Measurements from ENCODE around the gene ZBTB40. TPM values are rescaled to one million over a fixed set of nuclear protein-coding genes. Genes with fewer than 3 reads are reported as not detected.

Gene ZBTB40
- polyA plus RNA-seq, 2 donors = 3.7 to 5.3 TPM

DNA sequence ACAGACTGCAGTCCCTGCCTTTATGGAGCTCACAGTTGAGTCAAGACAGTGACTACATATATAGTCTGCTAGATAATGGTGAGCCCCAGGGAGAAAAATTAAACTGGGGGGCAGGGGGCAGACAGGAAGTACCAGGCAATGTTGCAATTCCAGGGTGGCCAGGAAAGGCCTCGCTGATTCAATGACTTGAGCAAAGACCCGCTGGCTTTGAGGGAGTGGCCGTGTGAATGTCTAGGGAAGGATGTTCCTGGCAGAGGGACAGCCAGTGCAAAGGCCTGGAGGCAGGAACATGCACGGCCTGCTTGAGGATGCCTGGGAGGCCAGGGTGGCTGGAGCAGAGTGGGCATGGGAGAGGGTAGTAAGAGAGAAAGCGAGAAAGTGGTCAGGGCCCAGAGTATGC lies 88.7 kb downstream of the ZBTB40 start:
- H3K4me1 ChIP-seq (ENCODE audit: control insufficient read depth in 2 of 2, insufficient read depth in 2 of 2, low read length in 1 of 2) = no peaks in the 10 kb centered on the region
- H3K36me3 ChIP-seq (ENCODE audit: control insufficient read depth in 2 of 2, insufficient read depth in 2 of 2, low read length in 1 of 2) = peaks cover 0 to 5% of the 10 kb centered on the region in 2 donors
- WGBS, 2 donors = 48 to 64% methylated on average over 5 of the region's 5 CpGs
- H3K4me3 ChIP-seq (ENCODE audit: low read depth in 1 of 2, low read length in 2 of 2) = no peak overlapping the region
- H3K9me3 ChIP-seq (ENCODE audit: control insufficient read depth in 2 of 2, insufficient read depth in 1 of 2, low read depth in 1 of 2, low read length in 1 of 2) = no peaks in the 10 kb centered on the region
- no peaks in the 10 kb centered on the region for H3K27me3 ChIP-seq (ENCODE audit: control insufficient read depth in 1 of 2, insufficient read depth in 2 of 2, low read length in 2 of 2)
- no peak overlapping the region for H3K27ac ChIP-seq (ENCODE audit: low read depth in 2 of 2, low read length in 1 of 2)

DNA sequence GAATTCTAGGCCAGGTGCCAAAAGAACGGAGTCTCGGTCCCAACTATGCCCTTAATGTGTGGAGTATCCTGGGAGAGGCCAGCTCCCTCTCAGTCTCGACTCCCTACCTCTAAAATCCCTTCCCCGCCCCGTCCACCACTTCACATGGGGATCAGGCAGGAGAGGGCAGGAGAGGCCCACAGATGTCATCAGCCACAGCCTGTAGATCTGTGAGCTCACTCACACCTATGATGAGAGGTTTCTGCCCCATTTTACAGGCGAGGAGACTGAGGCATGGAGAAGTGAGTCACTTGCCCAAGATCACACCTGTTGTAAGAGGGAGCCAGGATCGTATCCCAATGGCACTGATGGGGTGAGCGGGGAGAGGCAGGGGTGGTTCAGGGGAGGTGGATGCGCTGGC lies 91.2 kb downstream of the ZBTB40 start:
- H3K4me1 ChIP-seq (ENCODE audit: control insufficient read depth in 2 of 2, insufficient read depth in 2 of 2, low read length in 1 of 2) = no peaks in the 10 kb centered on the region
- H3K4me3 ChIP-seq (ENCODE audit: low read depth in 1 of 2, low read length in 2 of 2) = no peak overlapping the region
- WGBS, 2 donors = 75 to 77% methylated on average over 9 of the region's 9 CpGs

DNA sequence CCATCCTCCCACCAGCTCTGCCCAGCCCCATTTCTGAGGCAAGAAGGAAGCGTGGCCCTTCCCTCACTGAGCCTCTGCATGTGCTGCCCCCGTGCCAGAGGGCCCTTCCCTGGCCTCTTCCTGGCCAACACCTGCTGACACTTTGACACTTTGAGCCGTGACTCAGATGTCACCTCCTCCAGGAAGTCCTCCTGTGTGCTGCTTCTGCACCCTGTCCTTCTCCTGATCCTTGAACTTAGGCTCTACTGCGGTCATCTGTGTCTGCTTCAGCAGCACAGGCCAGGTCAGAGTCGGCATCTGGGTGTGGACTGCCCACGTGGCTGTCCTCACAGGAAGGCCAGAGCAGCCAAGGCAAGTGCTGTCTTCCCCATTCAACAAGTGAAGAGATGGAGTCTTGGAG lies 92.0 kb downstream of the ZBTB40 start:
- Histone ChIP-seq H3K4me3 (ENCODE audit: low read depth in 1 of 2, low read length in 2 of 2) (no peak overlapping the region), H3K27me3 (ENCODE audit: control insufficient read depth in 1 of 2, insufficient read depth in 2 of 2, low read length in 2 of 2) (no peaks in the 10 kb centered on the region), H3K9me3 (ENCODE audit: control insufficient read depth in 2 of 2, insufficient read depth in 1 of 2, low read depth in 1 of 2, low read length in 1 of 2) (peaks cover 0 to 2% of the 10 kb centered on the region in 2 donors), H3K27ac (ENCODE audit: low read depth in 2 of 2, low read length in 1 of 2) (no peak overlapping the region), H3K4me1 (ENCODE audit: control insufficient read depth in 2 of 2, insufficient read depth in 2 of 2, low read length in 1 of 2) (no peaks in the 10 kb centered on the region), H3K36me3 (ENCODE audit: control insufficient read depth in 2 of 2, insufficient read depth in 2 of 2, low read length in 1 of 2) (no peaks in the 10 kb centered on the region)
- 77 to 79% methylated on average over 6 of the region's 6 CpGs for WGBS, 2 donors

More for the DNA sequence above, 91.2 kb downstream of the ZBTB40 start:
- H3K27ac ChIP-seq (ENCODE audit: low read depth in 2 of 2, low read length in 1 of 2) = no peak overlapping the region
- H3K27me3 ChIP-seq (ENCODE audit: control insufficient read depth in 1 of 2, insufficient read depth in 2 of 2, low read length in 2 of 2) = no peaks in the 10 kb centered on the region
- H3K9me3 ChIP-seq (ENCODE audit: control insufficient read depth in 2 of 2, insufficient read depth in 1 of 2, low read depth in 1 of 2, low read length in 1 of 2) = peaks cover 0 to 2% of the 10 kb centered on the region in 2 donors
- H3K36me3 ChIP-seq (ENCODE audit: control insufficient read depth in 2 of 2, insufficient read depth in 2 of 2, low read length in 1 of 2) = no peaks in the 10 kb centered on the region

DNA sequence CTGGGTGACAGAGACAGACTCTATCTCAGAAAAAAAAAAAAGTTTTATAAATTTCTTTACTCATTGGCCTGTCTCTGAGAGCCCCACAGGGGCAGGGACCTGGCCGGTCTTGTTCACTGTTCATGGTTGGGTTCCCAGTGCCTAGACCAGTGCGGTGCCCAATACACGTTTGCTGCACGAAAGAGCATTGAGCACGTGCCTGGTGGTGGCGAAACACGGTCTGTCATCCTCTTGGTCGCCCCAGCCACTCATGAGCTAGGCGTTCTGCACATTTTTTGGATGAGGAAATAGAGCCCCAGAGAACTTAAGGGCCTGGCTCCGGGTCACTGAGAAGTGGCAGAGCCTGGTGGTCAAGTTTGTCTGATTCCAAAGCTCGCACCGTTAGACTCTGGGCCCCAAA lies 93.0 kb downstream of the ZBTB40 start:
- H3K27ac ChIP-seq (ENCODE audit: low read depth in 2 of 2, low read length in 1 of 2) = no peak overlapping the region
- no peak overlapping the region for H3K4me3 ChIP-seq (ENCODE audit: low read depth in 1 of 2, low read length in 2 of 2)
- H3K36me3 ChIP-seq (ENCODE audit: control insufficient read depth in 2 of 2, insufficient read depth in 2 of 2, low read length in 1 of 2) = no peaks in the 10 kb centered on the region
- no peaks in the 10 kb centered on the region for H3K27me3 ChIP-seq (ENCODE audit: control insufficient read depth in 1 of 2, insufficient read depth in 2 of 2, low read length in 2 of 2)
- H3K4me1 ChIP-seq (ENCODE audit: control insufficient read depth in 2 of 2, insufficient read depth in 2 of 2, low read length in 1 of 2) = no peaks in the 10 kb centered on the region
- 80 to 81% methylated on average over 12 of the region's 12 CpGs for WGBS, 2 donors
- H3K9me3 ChIP-seq (ENCODE audit: control insufficient read depth in 2 of 2, insufficient read depth in 1 of 2, low read depth in 1 of 2, low read length in 1 of 2) = peaks cover 0 to 2% of the 10 kb centered on the region in 2 donors

DNA sequence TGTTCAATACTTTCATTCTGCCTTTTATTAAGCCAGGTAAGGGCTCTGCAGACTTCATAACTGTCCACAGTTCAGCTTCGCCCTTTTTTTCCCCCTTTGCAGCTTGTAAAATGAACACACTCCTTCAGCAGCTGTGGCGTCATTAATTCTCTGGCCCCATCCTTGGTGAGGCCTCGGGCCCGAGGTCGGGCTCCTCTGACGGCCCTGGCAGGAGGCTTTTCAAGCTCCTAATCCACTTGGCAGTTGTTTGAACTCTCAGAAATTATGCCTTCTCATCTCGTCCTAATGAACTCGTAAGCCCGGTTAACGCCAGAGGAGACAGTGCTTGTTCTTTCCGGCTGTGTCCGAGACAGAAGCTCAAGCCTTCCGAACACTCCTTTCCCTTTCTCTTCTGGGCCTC lies 93.5 kb downstream of the ZBTB40 start:
- H3K36me3 ChIP-seq (ENCODE audit: control insufficient read depth in 2 of 2, insufficient read depth in 2 of 2, low read length in 1 of 2) = no peaks in the 10 kb centered on the region
- H3K4me3 ChIP-seq (ENCODE audit: low read depth in 1 of 2, low read length in 2 of 2) = no peak overlapping the region
- WGBS, 2 donors = 28 to 40% methylated on average over 13 of the region's 13 CpGs
- H3K27ac ChIP-seq (ENCODE audit: low read depth in 2 of 2, low read length in 1 of 2) = no peak overlapping the region
- no peaks in the 10 kb centered on the region for H3K27me3 ChIP-seq (ENCODE audit: control insufficient read depth in 1 of 2, insufficient read depth in 2 of 2, low read length in 2 of 2)
- no peaks in the 10 kb centered on the region for H3K4me1 ChIP-seq (ENCODE audit: control insufficient read depth in 2 of 2, insufficient read depth in 2 of 2, low read length in 1 of 2)
- peaks cover 0 to 2% of the 10 kb centered on the region in 2 donors for H3K9me3 ChIP-seq (ENCODE audit: control insufficient read depth in 2 of 2, insufficient read depth in 1 of 2, low read depth in 1 of 2, low read length in 1 of 2)

DNA sequence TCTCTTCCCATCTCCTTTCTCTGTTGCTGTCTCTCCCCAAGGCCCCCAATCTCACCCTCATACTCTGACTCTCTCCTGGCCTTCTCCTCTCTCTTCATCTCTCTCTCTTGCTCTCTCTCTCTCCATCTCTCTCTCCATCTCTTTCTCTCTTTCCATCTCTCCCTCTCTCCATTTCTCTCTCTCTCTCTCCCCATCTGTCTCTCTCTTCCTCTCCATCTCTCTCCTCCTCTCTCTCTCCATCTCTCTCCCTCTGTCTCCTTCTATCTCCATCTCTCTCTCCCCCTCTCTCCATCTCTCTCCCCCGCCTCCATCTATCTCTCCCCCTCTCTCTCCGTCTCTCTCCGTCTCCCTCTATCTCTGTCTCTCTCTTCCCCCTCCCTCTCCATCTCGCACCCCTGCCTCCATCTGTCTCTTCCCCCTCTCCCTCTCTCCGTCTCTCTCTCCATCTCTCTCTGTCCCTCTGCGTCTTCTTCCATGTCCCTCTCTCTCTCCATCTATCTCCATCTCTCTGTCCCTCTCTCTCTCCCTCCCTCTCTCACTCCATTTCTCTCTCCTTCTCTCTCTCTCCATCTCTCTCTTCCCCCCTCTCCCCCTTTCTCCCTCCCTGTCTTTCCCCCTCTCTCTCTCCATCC lies 95.7 kb downstream of the ZBTB40 start:
- H3K4me3 ChIP-seq (ENCODE audit: low read depth in 1 of 2, low read length in 2 of 2) = no peak overlapping the region
- H3K9me3 ChIP-seq (ENCODE audit: control insufficient read depth in 2 of 2, insufficient read depth in 1 of 2, low read depth in 1 of 2, low read length in 1 of 2) = peaks cover 0 to 2% of the 10 kb centered on the region in 2 donors
- H3K27ac ChIP-seq (ENCODE audit: low read depth in 2 of 2, low read length in 1 of 2) = no peak overlapping the region
- H3K27me3 ChIP-seq (ENCODE audit: control insufficient read depth in 1 of 2, insufficient read depth in 2 of 2, low read length in 2 of 2) = no peaks in the 10 kb centered on the region
- H3K36me3 ChIP-seq (ENCODE audit: control insufficient read depth in 2 of 2, insufficient read depth in 2 of 2, low read length in 1 of 2) = no peaks in the 10 kb centered on the region
- WGBS, 2 donors = 81 to 86% methylated on average over 6 of the region's 6 CpGs
- no peaks in the 10 kb centered on the region for H3K4me1 ChIP-seq (ENCODE audit: control insufficient read depth in 2 of 2, insufficient read depth in 2 of 2, low read length in 1 of 2)

DNA sequence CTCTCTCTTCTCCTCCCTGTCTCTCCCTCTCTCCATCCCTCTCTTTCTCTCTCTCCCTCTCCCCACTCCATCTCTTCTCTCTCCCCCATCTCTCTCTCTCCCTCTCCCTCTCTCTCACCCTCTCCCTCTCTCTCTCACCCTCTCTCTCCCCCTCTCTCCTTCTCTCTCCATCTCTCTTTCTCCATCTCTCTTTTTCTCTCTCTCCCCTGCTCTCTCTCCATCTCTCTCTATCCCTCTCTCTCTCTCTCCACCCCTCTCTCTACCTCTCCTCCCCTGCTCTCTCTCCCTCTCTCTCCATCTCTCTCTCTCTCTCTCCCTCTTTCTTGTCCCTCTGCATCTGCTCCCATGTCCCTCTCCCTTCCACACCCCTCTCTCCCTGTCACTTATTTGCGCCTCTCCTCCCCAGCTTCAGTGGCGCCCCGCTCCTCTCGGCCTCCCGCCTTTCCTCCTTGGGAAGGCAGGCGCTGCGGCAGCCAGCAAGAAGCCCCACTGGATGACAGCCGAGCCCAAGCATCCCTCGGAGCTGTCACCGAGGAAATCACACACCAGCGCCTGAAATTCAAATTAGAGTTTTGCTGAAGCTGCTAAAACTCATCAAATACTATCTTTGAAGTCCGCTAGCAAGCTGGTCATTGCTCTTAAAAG lies 96.3 kb downstream of the ZBTB40 start:
- WGBS, 2 donors = 28% methylated on average over 12 of the region's 12 CpGs
- no peaks in the 10 kb centered on the region for H3K27me3 ChIP-seq (ENCODE audit: control insufficient read depth in 1 of 2, insufficient read depth in 2 of 2, low read length in 2 of 2)

DNA sequence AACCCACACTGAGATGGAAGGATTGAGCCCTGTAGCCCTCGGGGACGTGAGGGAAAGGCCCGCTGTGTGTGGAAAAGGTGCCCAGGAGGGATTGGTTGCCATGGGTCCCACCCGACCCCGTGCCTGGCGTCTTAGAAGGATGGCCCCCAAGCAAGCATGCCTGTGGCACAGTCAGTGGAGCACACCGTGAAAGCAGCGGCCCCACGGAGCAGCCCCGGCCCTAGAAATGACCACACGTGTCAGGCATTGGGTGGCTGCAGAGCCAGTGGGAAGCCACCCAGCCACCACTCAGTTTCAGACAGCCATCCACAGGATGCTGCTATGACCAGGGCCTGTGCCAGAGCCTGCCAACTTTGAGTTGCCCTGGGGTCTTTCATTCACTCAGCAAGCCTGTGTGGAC lies 98.4 kb downstream of the ZBTB40 start:
- 80% methylated on average over 11 of the region's 11 CpGs for WGBS, 2 donors
- Histone ChIP-seq H3K27me3 (ENCODE audit: control insufficient read depth in 1 of 2, insufficient read depth in 2 of 2, low read length in 2 of 2) (no peaks in the 10 kb centered on the region), H3K9me3 (ENCODE audit: control insufficient read depth in 2 of 2, insufficient read depth in 1 of 2, low read depth in 1 of 2, low read length in 1 of 2) (peaks cover 0 to 2% of the 10 kb centered on the region in 2 donors), H3K4me3 (ENCODE audit: low read depth in 1 of 2, low read length in 2 of 2) (no peak overlapping the region), H3K27ac (ENCODE audit: low read depth in 2 of 2, low read length in 1 of 2) (no peak overlapping the region), H3K4me1 (ENCODE audit: control insufficient read depth in 2 of 2, insufficient read depth in 2 of 2, low read length in 1 of 2) (no peaks in the 10 kb centered on the region), H3K36me3 (ENCODE audit: control insufficient read depth in 2 of 2, insufficient read depth in 2 of 2, low read length in 1 of 2) (no peaks in the 10 kb centered on the region)

More for the DNA sequence above, 96.3 kb downstream of the ZBTB40 start:
- Histone ChIP-seq H3K4me3 (ENCODE audit: low read depth in 1 of 2, low read length in 2 of 2) (no peak overlapping the region), H3K36me3 (ENCODE audit: control insufficient read depth in 2 of 2, insufficient read depth in 2 of 2, low read length in 1 of 2) (no peaks in the 10 kb centered on the region), H3K4me1 (ENCODE audit: control insufficient read depth in 2 of 2, insufficient read depth in 2 of 2, low read length in 1 of 2) (no peaks in the 10 kb centered on the region), H3K27ac (ENCODE audit: low read depth in 2 of 2, low read length in 1 of 2) (no peak overlapping the region), H3K9me3 (ENCODE audit: control insufficient read depth in 2 of 2, insufficient read depth in 1 of 2, low read depth in 1 of 2, low read length in 1 of 2) (peaks cover 0 to 2% of the 10 kb centered on the region in 2 donors)

DNA sequence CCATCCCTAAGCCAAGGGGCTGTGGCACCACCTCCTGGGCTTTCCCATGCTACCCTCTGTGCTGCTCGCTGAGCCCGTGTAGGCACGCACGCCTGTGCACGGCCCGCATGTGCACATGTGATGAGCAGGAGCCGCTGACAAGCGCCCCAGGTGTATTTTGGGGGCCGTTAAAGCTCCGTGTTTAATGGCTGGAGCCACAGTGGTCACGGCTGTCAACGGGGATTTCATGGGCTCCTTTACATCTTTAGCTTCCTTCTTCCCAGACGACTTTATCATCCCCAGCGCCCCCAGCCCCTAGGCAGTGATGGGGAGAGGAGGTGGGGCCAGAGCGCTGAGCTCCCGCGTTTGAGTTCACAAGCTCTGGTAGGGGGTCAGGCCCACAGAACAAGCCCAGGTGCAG lies 99.9 kb downstream of the ZBTB40 start:
- 70 to 76% methylated on average over 17 of the region's 17 CpGs for WGBS, 2 donors
- Histone ChIP-seq H3K27ac (ENCODE audit: low read depth in 2 of 2, low read length in 1 of 2) (no peak overlapping the region), H3K27me3 (ENCODE audit: control insufficient read depth in 1 of 2, insufficient read depth in 2 of 2, low read length in 2 of 2) (no peaks in the 10 kb centered on the region)

DNA sequence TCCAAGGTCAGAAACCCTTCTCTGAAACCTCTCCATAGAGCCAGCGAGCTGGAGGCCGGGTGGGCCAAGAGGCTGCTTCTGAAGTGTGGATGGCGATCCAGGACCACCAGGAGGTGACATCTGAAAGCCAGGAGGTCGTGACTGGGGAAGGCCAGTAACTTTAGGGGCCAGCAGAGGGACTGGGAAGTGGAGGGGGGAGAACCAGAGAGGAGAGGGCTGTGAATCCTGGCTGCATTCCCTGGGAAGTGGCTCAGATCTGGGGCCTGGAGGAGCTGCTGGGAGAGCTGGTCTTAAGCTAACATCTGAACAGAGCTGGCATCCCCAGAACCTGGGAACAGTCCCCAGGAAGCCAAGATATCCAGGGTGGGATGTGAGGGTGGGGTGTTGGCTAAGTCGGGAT lies 100.4 kb downstream of the ZBTB40 start:
- Histone ChIP-seq H3K27ac (ENCODE audit: low read depth in 2 of 2, low read length in 1 of 2) (no peak overlapping the region), H3K36me3 (ENCODE audit: control insufficient read depth in 2 of 2, insufficient read depth in 2 of 2, low read length in 1 of 2) (no peaks in the 10 kb centered on the region), H3K4me1 (ENCODE audit: control insufficient read depth in 2 of 2, insufficient read depth in 2 of 2, low read length in 1 of 2) (peaks cover 3% of the 10 kb centered on the region in 2 donors), H3K4me3 (ENCODE audit: low read depth in 1 of 2, low read length in 2 of 2) (no peak overlapping the region), H3K27me3 (ENCODE audit: control insufficient read depth in 1 of 2, insufficient read depth in 2 of 2, low read length in 2 of 2) (no peaks in the 10 kb centered on the region), H3K9me3 (ENCODE audit: control insufficient read depth in 2 of 2, insufficient read depth in 1 of 2, low read depth in 1 of 2, low read length in 1 of 2) (no peaks in the 10 kb centered on the region)
- 58 to 60% methylated on average over 5 of the region's 5 CpGs for WGBS, 2 donors

More for the DNA sequence above, 99.9 kb downstream of the ZBTB40 start:
- Histone ChIP-seq H3K36me3 (ENCODE audit: control insufficient read depth in 2 of 2, insufficient read depth in 2 of 2, low read length in 1 of 2) (no peaks in the 10 kb centered on the region), H3K4me1 (ENCODE audit: control insufficient read depth in 2 of 2, insufficient read depth in 2 of 2, low read length in 1 of 2) (peaks cover under 1 to 3% of the 10 kb centered on the region in 2 donors), H3K4me3 (ENCODE audit: low read depth in 1 of 2, low read length in 2 of 2) (no peak overlapping the region), H3K9me3 (ENCODE audit: control insufficient read depth in 2 of 2, insufficient read depth in 1 of 2, low read depth in 1 of 2, low read length in 1 of 2) (peaks cover 0 to 2% of the 10 kb centered on the region in 2 donors)
